HG02588 (cell line): Measurements from ENCODE around the gene LDLR.
"Not testable (repeated sequence)": the region's sequence is repeated elsewhere in the genome, so short reads cannot be mapped to it uniquely, and the experiment has no call there.

Experiments used
- ATAC-seq: cut with Tn5 transposase; IDR thresholded peaks from one replicate; pipeline ENCODE4 v1.9.1; 2021; ENCODE audit warnings: mild to moderate bottlenecking, moderate library complexity; ENCODE audit not compliant: unreplicated experiment

The LDLR gene

DNA sequence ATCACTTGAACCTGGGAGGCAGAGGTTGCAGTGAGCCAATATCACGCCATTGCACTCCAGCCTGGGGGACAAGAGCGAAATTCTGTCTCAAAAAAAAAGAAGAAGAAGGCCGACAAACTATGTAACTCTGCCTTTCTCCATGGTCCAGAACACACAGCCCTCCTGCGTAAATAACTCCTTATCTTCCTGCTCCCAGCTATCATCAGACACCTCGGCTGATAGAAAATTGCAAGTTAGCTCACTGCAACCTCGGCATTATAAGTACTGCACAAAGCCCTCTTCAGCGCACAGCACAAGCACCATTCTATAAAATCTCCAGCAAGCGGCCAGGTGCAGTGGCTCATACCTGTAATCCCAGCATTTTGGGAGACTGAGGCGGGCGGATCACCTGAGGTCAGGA is 14.4 kb downstream of the LDLR start:
- ATAC-seq = not testable (repeated sequence)

DNA sequence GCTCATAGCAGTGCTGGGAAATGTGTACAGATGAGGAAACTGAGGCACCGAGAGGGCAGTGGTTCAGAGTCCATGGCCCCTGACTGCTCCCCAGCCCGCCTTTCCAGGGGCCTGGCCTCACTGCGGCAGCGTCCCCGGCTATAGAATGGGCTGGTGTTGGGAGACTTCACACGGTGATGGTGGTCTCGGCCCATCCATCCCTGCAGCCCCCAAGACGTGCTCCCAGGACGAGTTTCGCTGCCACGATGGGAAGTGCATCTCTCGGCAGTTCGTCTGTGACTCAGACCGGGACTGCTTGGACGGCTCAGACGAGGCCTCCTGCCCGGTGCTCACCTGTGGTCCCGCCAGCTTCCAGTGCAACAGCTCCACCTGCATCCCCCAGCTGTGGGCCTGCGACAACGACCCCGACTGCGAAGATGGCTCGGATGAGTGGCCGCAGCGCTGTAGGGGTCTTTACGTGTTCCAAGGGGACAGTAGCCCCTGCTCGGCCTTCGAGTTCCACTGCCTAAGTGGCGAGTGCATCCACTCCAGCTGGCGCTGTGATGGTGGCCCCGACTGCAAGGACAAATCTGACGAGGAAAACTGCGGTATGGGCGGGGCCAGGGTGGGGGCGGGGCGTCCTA is 15.9 kb downstream of the LDLR start:
- ATAC-seq = no peak

DNA sequence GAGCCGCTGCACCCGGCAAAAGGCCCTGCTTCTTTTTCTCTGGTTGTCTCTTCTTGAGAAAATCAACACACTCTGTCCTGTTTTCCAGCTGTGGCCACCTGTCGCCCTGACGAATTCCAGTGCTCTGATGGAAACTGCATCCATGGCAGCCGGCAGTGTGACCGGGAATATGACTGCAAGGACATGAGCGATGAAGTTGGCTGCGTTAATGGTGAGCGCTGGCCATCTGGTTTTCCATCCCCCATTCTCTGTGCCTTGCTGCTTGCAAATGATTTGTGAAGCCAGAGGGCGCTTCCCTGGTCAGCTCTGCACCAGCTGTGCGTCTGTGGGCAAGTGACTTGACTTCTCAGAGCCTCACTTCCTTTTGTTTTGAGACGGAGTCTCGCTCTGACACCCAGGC is 17.2 kb downstream of the LDLR start:
- no peak for ATAC-seq

DNA sequence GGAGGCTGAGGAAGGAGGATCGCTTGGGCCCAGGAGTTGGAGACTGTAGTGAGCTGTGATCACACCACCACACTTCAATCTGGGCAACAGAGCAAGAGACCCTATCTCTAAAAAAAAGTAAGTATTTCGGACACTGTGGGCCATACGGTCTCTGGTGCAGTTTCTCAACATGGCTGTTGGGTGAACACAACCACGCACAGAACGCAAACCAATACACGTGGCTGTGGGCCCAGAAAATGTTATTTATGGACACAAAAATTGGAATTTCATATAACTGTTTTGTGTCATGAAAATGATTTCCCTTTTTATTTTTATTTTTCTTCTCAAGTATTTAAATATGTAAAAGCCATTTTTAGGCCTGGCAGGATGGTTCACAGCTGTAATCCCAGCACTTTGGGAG is 19.5 kb downstream of the LDLR start:
- ATAC-seq = no peak

DNA sequence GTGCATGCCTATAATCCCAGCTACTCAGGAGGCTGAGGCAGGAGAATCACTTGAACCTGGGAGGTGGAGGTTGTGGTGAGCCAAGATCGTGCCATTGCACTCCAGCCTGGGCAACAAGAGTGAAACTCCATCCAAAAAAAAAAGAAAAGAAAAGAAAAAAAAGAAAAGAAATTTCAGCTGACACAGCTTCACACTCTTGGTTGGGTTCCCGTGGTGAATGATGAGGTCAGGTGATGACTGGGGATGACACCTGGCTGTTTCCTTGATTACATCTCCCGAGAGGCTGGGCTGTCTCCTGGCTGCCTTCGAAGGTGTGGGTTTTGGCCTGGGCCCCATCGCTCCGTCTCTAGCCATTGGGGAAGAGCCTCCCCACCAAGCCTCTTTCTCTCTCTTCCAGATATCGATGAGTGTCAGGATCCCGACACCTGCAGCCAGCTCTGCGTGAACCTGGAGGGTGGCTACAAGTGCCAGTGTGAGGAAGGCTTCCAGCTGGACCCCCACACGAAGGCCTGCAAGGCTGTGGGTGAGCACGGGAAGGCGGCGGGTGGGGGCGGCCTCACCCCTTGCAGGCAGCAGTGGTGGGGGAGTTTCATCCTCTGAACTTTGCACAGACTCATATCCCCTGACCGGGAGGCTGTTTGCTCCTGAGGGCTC is 22.0 kb downstream of the LDLR start:
- no peak for ATAC-seq

DNA sequence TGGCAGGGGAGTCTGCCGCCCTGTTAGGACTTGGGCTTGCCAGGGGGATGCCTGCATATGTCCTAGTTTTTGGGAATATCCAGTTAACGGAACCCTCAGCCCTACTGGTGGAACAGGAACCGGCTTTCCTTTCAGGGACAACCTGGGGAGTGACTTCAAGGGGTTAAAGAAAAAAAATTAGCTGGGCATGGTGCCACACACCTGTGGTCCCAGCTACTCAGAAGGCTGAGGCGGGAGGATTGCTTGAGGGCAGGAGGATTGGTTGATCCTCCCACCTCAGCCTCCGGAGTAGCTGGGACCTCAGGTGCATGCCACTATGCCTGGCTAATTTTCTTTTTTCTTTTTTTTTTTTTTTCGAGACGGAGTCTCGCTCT is 22.5 kb downstream of the LDLR start:
- no peak for ATAC-seq

DNA sequence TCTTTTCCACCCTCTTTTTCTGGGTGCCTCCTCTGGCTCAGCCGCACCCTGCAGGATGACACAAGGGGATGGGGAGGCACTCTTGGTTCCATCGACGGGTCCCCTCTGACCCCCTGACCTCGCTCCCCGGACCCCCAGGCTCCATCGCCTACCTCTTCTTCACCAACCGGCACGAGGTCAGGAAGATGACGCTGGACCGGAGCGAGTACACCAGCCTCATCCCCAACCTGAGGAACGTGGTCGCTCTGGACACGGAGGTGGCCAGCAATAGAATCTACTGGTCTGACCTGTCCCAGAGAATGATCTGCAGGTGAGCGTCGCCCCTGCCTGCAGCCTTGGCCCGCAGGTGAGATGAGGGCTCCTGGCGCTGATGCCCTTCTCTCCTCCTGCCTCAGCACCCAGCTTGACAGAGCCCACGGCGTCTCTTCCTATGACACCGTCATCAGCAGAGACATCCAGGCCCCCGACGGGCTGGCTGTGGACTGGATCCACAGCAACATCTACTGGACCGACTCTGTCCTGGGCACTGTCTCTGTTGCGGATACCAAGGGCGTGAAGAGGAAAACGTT is 24.0 kb downstream of the LDLR start:
- no peak for ATAC-seq

DNA sequence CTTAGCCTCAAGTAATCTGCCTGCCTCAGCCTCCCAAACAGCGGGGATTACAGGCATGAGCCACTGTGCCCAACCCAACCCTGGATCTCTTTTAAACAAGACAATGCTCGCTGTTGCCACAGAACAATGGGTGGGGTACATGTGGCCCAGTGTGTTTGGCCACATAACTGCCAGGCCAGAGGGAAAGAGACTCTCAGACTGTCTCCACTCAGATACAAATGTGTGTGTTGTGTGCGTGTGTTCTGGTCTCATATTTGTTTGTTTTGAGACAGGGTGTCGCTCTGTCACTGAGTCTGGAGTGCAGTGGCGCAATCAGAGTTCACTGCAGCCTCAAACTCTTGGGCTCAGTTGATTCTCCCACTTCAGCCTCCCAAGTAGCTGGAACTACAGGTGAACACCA is 25.8 kb downstream of the LDLR start:
- ATAC-seq = no peak

DNA sequence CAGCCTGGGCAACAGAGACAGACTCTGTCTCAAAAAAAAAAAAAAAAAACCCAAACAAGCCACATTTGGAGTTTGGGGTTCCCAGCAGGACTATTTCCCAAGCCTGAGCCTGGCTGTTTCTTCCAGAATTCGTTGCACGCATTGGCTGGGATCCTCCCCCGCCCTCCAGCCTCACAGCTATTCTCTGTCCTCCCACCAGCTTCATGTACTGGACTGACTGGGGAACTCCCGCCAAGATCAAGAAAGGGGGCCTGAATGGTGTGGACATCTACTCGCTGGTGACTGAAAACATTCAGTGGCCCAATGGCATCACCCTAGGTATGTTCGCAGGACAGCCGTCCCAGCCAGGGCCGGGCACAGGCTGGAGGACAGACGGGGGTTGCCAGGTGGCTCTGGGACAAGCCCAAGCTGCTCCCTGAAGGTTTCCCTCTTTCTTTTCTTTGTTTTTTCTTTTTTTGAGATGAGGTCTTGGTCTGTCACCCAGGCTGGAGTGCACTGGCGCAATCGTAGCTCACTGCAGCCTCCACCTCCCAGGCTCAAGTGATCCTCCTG is 26.7 kb downstream of the LDLR start:
- ATAC-seq = no peak

DNA sequence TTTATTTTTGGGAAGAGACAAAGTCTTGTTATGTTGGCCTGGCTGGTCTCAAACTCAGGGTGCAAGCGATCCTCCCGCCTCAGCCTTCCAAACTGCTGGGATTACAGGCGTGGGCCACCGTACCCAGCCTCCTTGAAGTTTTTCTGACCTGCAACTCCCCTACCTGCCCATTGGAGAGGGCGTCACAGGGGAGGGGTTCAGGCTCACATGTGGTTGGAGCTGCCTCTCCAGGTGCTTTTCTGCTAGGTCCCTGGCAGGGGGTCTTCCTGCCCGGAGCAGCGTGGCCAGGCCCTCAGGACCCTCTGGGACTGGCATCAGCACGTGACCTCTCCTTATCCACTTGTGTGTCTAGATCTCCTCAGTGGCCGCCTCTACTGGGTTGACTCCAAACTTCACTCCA is 27.2 kb downstream of the LDLR start:
- no peak for ATAC-seq

DNA sequence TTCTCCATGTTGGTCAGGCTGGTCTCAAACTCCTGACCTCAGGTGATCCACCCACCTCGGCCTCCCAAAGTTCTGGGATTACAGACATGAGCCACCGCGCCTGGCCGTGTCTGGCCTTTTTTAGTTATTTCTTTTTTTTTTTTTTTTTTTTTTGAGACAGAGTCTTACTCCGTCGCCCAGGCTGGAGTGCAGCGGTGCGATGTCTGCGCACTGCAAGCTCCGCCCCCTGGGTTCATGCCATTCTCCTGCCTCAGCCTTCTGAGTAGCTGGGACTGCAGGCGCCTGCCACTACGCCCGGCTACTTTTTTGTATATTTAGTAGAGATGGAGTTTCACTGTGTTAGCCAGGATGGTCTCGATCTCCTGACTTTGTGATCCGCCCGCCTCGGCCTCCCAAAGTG is 32.7 kb downstream of the LDLR start:
- not testable (repeated sequence) for ATAC-seq

DNA sequence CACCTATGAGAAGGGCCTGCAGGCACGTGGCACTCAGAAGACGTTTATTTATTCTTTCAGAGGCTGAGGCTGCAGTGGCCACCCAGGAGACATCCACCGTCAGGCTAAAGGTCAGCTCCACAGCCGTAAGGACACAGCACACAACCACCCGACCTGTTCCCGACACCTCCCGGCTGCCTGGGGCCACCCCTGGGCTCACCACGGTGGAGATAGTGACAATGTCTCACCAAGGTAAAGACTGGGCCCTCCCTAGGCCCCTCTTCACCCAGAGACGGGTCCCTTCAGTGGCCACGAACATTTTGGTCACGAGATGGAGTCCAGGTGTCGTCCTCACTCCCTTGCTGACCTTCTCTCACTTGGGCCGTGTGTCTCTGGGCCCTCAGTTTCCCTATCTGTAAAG is 33.9 kb downstream of the LDLR start:
- ATAC-seq = no peak

DNA sequence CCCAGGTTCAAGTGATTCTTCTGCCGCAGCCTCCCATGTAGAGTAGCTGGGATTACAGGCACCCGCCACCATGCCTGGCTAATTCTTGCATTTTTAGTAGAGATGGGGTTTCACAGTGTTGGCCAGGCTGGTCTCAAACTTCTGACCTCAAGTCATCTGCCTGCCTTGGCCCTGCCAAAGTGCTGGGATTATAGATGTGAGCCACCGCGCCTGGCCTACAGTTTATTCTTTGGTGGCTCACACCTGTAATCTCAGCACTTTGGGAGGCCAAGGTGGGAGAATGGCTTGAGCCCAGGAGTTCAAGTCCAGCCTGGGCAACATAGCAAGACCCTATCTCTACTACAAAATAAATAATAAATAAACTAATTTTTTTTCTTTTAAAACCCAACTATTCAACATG is 34.9 kb downstream of the LDLR start:
- ATAC-seq = not testable (repeated sequence)

DNA sequence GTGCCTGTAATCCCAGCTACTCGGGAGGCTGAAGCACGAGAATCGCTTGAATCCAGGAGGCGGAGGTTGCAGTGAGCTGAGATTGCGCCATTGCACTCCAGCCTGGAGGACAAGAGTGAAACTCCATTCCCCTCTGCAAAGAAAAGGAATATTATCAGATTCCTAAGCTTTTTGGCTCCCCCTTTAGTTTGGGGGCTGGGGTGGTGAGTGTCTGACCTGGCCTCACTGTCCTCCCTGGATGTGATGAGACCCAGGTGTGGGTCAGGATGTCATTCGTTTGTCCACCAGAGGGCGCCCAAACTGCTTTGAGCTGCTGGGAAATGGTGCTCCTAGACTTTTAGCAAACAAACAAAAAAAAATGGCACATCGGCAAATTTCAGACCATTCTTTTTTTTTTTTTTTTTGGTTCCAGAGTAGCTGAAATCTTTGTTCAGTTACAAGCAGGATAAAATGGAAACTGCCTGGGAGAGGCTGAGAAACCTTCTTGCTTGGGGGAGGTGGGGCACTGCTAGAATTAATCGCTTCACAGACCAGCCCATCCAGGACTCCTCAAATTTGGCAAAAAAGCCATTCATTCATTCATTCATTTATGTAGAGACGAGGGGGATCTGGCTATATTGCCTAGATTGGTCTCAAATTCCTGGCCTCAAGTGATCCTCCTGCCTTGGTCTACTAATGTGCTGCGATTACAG is 36.9 kb downstream of the LDLR start:
- no peak for ATAC-seq

DNA sequence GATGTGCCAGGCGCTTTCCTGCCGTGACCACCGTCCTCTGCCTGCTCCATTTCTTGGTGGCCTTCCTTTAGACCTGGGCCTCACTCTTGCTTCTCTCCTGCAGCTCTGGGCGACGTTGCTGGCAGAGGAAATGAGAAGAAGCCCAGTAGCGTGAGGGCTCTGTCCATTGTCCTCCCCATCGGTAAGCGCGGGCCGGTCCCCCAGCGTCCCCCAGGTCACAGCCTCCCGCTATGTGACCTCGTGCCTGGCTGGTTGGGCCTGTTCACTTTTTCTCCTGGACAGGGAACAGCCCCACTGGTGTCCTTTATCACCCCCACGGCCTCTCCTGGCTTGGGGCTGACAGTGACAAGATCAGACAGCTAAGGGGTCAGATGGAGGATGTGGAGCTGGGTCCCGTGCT is 38.6 kb downstream of the LDLR start:
- no peak for ATAC-seq

DNA sequence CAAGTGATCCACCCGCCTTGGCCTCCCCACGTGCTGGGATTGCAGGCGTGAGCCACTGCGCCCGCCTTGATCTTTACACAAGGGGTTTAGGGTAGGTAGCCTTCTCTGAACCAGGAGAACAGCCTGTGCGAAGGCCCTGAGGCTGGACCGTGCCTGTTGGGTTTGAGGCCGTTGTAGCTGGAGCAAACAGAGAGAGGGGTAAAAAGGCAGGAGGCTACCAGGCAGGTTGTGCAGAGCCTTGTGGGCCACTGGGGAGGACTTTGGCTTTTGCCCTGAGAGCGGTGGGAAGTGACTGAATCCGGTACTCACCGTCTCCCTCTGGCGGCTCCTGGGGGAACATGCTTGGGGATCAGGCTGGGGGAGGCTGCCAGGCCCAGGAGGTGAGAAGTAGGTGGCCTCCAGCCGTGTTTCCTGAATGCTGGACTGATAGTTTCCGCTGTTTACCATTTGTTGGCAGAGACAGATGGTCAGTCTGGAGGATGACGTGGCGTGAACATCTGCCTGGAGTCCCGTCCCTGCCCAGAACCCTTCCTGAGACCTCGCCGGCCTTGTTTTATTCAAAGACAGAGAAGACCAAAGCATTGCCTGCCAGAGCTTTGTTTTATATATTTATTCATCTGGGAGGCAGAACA is 41.7 kb downstream of the LDLR start:
- ATAC-seq = no peak

DNA sequence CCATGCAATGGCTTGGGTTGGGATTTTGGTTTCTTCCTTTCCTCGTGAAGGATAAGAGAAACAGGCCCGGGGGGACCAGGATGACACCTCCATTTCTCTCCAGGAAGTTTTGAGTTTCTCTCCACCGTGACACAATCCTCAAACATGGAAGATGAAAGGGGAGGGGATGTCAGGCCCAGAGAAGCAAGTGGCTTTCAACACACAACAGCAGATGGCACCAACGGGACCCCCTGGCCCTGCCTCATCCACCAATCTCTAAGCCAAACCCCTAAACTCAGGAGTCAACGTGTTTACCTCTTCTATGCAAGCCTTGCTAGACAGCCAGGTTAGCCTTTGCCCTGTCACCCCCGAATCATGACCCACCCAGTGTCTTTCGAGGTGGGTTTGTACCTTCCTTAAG is 42.2 kb downstream of the LDLR start:
- ATAC-seq = no peak

DNA sequence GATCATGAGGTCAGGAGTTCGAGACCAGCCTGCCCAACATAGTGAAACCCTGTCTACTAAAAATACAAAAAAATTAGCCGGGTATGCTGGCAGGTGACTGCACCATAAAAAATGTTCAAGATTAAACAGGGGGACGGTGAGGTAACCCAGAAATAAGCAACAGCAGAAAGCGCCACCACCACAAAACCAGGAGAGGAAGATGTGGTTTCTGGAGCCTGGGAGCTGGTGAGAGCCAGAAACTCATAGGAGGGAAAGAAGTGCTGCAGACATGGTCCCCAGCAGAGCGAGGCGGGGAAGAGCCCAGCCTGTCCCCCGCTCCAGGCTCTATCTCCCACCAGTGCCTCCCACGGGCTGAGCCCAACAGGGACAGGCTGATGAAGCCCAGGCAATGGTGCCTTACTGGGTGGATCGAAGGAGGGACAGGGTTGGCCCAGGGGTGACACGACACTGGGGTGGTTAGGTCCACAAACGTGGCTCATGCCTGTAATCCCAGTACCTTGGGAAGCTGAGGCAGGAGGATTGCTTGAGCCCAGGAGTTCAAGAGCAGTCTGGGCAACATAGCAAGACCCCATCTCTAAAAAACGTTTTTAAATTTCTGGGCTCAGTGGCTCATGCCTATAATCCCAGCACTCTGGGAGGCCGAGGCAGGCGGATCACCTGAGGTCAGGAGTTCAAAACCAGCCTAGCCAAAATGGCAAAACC is 47.3 kb downstream of the LDLR start:
- no peak for ATAC-seq

DNA sequence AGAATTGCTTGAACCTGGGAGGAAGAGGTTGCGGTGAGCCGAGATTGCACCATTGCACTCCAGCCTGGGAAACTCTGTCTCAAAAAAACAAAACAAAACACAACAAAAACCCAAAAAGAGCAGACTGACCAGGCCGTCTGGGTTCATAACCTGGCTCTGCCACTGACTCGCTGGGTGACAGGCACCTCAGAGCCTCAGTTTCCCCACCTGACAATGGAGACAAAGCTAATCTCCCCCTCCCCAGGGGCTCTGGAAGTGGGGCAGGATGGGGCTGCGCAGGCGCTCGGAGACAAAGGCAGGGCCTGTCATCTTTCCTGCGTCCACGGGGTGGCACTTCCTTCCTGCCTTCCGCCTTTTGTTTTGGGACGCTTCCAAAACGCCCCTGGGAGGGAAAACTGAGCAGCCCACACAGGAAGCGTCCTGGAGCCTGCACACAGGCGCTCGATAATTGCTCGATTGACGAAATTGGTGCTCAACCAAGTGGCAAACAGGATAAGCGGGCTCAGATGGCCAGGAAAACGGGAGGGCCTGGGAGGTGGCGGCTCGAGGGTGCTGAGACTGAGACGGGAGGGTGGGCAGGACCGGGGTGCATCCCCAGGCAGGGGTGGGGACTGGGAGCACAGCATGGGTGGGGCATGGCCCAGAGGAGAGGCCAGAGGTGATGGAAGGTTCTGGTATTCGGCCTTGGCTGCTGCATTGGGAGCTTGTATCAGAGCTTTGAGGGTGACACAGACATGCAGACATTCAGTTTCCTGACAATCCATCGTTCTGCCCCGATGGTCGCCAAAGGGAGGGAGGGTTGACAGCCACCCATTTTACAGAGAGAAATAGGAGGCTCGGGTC is 48.5 kb downstream of the LDLR start:
- ATAC-seq = no peak
